Mesothelial cell of epicardium (in vitro differentiated cells): Measurements from ENCODE around the gene MARK2. TPM values are rescaled to one million over a fixed set of nuclear protein-coding genes. Genes with fewer than 3 reads are reported as not detected.
"Not testable (repeated sequence)": the region's sequence is repeated elsewhere in the genome, so short reads cannot be mapped to it uniquely, and the experiment has no call there.

Experiments
- DNase-seq, 2 experiments: peaks; one replicate each; pipeline ENCODE4 v3.0.0; 2021; ENCODE audit warnings: low spot score in 2 of 2; ENCODE audit not compliant: unreplicated experiment in 2 of 2
- H3K27ac Mint-ChIP-seq: 2 replicates; pipeline ENCODE4 v1.8.0; 2021; ENCODE audit warnings: mixed read lengths
- H3K27me3 Mint-ChIP-seq: 2 replicates; pipeline ENCODE4 v1.8.0; 2021; ENCODE audit warnings: low read depth, mixed read lengths
- H3K36me3 Mint-ChIP-seq: 2 replicates; pipeline ENCODE4 v1.8.0; 2021; ENCODE audit warnings: mixed read lengths
- H3K4me1 Mint-ChIP-seq: 2 replicates; pipeline ENCODE4 v1.8.0; 2021; ENCODE audit warnings: mixed read lengths
- H3K4me3 Mint-ChIP-seq: 2 replicates; pipeline ENCODE4 v1.8.0; 2021; ENCODE audit warnings: mild to moderate bottlenecking, moderate library complexity, mixed read lengths
- H3K9me3 Mint-ChIP-seq: 2 replicates; pipeline ENCODE4 v1.8.0; 2021; ENCODE audit warnings: mixed read lengths
- total RNA-seq: library from RNA; stranded (reverse); gene quantifications from 3 replicates; pipeline ENCODE4 v1.2.1, GENCODE V29; 2021
- TF ChIP-seq, protein P1 (sequence below): fragments of 200-600 bp; sonication (generic); IDR thresholded peaks from one replicate; pipeline ENCODE4 v1.5.0; 2021; ENCODE audit warnings: antibody characterized with exemption; ENCODE audit not compliant: unreplicated experiment

Gene MARK2
- total RNA-seq, 1 donor from 2014 or later = 48.8 TPM

DNA sequence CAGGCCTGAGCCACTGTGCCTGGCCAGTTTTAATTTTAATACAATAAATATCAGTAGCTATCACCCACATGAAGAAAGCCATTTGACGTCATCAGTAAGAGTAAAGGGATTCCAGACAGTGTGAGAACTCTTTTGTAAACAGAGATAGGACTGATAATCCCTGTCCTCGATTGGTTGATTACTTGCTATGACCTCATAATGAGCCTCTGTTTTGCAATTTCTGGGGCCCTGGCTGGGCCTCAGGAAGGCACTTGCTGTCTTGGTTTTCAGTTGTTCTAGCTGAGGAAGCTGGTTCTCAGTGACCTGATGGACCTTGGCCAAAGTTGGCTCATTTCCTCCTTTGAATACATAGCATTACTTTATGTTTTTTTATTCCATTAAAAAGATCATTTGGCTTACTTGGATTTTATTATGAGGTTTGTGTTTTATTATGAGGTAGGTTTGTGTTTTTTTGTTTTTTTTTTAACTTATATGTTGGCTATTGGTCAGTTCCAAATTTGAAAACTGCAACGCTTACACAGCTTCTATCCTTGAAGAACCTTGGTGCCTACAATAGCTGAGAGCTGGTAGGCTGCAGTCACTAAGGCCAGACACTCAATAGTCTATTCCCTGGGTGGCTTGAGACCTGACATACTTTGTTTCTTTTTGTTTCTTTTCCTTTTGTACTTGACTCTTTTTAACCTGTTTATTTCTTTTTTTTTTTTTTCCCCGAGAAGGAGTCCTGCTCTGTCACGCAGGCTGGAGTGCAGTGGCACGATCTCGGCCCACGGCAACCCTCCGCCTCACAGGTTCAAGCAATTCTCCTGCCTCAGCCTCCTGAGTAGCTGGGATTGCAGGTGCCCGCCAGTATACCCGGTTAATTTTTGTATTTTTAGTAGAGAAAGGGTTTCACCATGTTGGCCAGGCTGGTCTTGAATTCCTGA is 20.0 kb downstream of the MARK2 start:
- no peak for DNase-seq
- H3K27ac Mint-ChIP-seq = peak overlapping the region; percentile 71
- peaks cover 8% of the 10 kb centered on the region for H3K4me1 Mint-ChIP-seq
- no peak overlapping the region for H3K4me3 Mint-ChIP-seq
- no peaks in the 10 kb centered on the region for H3K27me3 Mint-ChIP-seq
- TF ChIP-seq, protein P1, sequence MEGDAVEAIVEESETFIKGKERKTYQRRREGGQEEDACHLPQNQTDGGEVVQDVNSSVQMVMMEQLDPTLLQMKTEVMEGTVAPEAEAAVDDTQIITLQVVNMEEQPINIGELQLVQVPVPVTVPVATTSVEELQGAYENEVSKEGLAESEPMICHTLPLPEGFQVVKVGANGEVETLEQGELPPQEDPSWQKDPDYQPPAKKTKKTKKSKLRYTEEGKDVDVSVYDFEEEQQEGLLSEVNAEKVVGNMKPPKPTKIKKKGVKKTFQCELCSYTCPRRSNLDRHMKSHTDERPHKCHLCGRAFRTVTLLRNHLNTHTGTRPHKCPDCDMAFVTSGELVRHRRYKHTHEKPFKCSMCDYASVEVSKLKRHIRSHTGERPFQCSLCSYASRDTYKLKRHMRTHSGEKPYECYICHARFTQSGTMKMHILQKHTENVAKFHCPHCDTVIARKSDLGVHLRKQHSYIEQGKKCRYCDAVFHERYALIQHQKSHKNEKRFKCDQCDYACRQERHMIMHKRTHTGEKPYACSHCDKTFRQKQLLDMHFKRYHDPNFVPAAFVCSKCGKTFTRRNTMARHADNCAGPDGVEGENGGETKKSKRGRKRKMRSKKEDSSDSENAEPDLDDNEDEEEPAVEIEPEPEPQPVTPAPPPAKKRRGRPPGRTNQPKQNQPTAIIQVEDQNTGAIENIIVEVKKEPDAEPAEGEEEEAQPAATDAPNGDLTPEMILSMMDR = no peak
- peaks cover 5% of the 10 kb centered on the region for H3K9me3 Mint-ChIP-seq
- peaks cover 13% of the 10 kb centered on the region for H3K36me3 Mint-ChIP-seq

DNA sequence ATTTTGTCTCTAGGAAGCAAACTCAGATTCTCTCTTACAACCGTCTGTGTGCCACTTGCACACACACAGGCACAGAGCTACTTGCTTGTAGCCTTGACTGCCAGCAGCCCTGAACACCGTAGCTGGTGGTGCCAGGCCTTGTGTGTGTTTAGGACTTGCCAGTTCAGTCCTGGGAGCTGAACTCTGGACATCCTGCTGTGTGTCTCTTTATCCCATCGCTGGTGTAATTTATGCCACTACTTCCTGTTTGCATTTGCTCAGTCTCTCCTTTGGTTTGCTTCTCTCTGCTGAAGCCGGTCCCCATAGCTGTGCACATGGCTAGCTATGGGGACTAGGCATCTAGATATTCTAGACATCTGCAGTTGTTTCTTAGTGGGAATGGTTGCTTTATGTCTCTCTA is 24.0 kb downstream of the MARK2 start:
- Mint-ChIP-seq H3K4me3 (no peak overlapping the region), H3K27me3 (no peaks in the 10 kb centered on the region), H3K36me3 (peaks cover 5% of the 10 kb centered on the region), H3K27ac (peak overlapping the region; percentile 76), H3K9me3 (no peaks in the 10 kb centered on the region), H3K4me1 (peaks cover 23% of the 10 kb centered on the region)
- TF ChIP-seq, protein P1 = no peak
- no peak for DNase-seq

DNA sequence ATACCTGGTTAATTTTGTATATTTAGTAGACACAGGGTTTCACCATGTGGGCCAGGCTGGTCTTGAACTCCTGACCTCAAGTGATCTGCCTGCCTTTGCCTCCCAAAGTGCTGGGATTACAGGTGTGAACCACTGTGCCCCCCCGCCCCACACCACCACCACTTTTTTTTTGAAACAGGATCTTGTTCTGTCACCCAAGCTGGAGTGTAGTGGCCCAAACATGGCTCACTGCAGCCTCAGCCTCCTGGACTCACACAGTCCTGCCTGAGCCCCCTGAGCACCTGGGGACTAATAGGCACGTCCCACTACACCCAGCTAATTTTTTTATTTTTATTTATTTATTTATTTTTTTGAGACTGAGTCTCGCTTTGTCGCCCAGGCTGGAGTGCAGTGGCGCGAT is 24.7 kb downstream of the MARK2 start:
- not testable (repeated sequence) for DNase-seq, H3K27me3 Mint-ChIP-seq, H3K9me3 Mint-ChIP-seq, H3K27ac Mint-ChIP-seq, H3K36me3 Mint-ChIP-seq, H3K4me3 Mint-ChIP-seq
- H3K4me1 Mint-ChIP-seq = peaks cover 26% of the 10 kb centered on the region

DNA sequence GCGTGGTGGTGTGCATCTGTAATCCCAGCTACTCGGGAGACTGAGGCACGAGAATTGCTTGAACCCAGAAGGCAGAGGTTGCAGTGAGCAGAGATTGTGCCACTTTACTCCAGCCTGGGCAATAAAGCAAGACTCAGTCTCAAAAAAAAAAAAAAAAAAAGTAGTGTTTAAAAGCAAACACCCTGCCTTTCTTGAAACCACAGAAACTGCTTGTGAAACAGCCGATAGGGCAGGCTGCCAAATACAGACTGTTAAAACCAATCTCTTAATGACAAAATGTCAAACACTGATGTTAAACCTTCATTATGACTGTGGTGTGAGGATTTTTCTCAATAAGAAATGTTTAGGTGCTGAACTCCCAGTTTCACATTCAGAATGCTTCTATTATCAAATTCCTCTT is 27.3 kb downstream of the MARK2 start:
- Mint-ChIP-seq H3K36me3 (peaks cover 1% of the 10 kb centered on the region), H3K9me3 (no peaks in the 10 kb centered on the region), H3K27me3 (no peaks in the 10 kb centered on the region), H3K27ac (peak overlapping the region; percentile 4), H3K4me1 (peaks cover 45% of the 10 kb centered on the region), H3K4me3 (no peak overlapping the region)
- TF ChIP-seq, protein P1 = no peak
- DNase-seq = no peak

DNA sequence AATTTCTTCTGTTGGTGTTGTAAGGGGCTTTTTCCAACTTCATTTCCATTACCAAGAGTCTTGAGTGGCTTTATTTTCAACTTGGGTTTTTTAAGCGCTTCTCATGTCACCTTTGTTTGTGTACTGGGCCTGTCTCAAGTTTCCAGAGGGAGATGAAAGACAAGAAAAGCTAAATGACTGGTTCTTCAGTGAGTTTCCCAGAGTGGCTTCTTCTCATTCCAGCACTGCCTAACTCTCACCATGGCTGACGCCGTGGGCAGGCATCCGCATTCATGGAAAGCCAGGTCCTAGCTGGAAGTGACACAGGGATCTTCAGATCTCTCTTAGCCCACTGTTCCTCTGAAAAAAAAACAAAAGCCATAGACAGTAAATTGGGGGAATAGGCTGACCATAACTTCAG is 28.6 kb downstream of the MARK2 start:
- Mint-ChIP-seq H3K4me3 (no peak overlapping the region), H3K4me1 (peaks cover 53% of the 10 kb centered on the region), H3K27me3 (no peaks in the 10 kb centered on the region), H3K27ac (peak overlapping the region; percentile 43), H3K36me3 (no peaks in the 10 kb centered on the region), H3K9me3 (no peaks in the 10 kb centered on the region)
- no peak for DNase-seq
- TF ChIP-seq, protein P1 = no peak

DNA sequence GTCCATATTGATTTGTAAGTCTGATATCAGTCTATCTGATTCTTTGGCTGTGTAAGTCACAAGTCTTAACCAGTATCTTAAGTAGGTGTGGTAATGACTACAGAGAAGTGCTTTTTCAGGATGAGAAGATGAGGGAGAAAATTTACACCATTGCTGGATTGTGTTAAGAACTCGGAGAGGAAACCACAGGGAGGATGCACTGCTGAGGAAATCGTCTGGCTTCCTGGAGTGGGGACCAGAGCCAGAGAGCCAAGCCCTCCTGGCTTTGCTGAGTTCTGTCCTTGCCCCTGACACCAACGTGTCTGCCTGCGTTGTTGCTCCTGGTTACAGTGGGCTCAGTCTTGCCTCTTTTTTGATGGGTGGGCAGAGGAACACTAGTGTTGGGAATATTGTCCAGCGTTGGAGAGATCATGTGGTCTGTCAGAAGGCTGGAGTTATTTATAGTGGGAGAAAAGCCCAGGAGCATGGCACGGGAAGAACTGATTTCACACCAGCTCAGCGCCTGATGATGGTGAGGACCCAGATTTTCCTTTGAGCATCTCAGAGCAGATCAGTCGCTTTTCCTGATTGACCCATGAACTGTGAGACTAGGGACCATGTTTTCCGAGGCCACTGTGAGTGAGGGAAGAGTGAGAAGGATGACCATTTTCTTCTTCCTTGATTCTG is 29.6 kb downstream of the MARK2 start:
- Mint-ChIP-seq H3K4me3 (no peak overlapping the region), H3K27ac (peak overlapping the region; percentile 72), H3K4me1 (peaks cover 57% of the 10 kb centered on the region), H3K27me3 (no peaks in the 10 kb centered on the region), H3K36me3 (no peaks in the 10 kb centered on the region), H3K9me3 (no peaks in the 10 kb centered on the region)
- TF ChIP-seq, protein P1 = no peak
- no peak for DNase-seq
